ENCODE data around the gene SLC16A2.

- TF ChIP-seq POLR2A (IDR thresholded peaks at IDR 0.05), result no peak
- TF ChIP-seq POLR2AphosphoS5 (IDR thresholded peaks at IDR 0.05), result no peak
- TF ChIP-seq CTCF (IDR thresholded peaks at IDR 0.05), result no peak
- no peak for TF ChIP-seq EP300 (IDR thresholded peaks at IDR 0.05)
Measured at GRCh38 chrX:74408304-74408703, 13.0 kb upstream of the SLC16A2 start.
